Adrenal gland (tissue), 5 donors: ENCODE measurements around the gene SCP2.

Experiments
- CTCF ChIP-seq, 6 experiments: fragments of 450-650 bp in 4 of 6; fragments of 200-600 bp in 2 of 6; sonication (generic) in 1 of 6; IDR thresholded peaks; 1 replicate in 5 of 6; 2 replicates in 1 of 6; pipeline versions ENCODE4 v1.5.1 to v1.8.0; 2016 to 2021; ENCODE audit warnings: antibody characterized with exemption in 6 of 6, mild to moderate bottlenecking in 2 of 6, moderate library complexity in 1 of 6
- POLR2A ChIP-seq, 2 donors: fragments of 450-650 bp; IDR thresholded peaks; one replicate each; pipeline ENCODE4 v1.6.1; 2017; ENCODE audit warnings: antibody characterized with exemption in 2 of 2, mild to moderate bottlenecking in 2 of 2, moderate library complexity in 1 of 2
- donor health status: DM: no; HTN: no; CAD: no.

- no peak for TF ChIP-seq CTCF (IDR thresholded peaks at IDR 0.05)
- no peak for TF ChIP-seq POLR2A (IDR thresholded peaks at IDR 0.05)
Measured at GRCh38 chr1:53074313-53075154, 147.5 kb downstream of the SCP2 start.
